ENCODE data around the gene ATP13A3.

ATP13A3 gene

DNA sequence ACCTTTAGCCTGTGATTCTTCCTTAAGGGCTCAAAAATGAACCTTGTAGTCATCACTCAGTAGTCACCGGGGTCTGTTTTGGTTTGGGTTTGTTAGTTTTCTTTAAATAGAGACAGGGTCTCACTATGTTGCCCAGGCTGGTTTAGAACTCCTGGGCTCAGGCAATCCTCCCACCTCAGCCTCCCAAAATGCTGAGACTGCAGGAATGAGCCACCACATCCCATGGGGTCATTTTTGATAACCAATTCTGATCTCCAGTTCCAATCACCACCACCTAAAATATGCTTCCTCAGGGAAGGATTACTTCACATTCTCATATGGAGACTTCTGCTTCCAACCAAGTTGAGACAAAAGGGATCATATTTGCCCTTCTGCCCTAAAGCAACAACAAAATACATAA, 22.1 kb downstream of the ATP13A3 start:
- Histone ChIP-seq H3K18ac (ENCODE audit: low read length) (no peak overlapping the region), H2BK15ac (ENCODE audit: low read length) (no peak overlapping the region), H3K4me3 (ENCODE audit: low read length in 2 of 2) (no peak overlapping the region), H3K27ac (replicated peaks; ENCODE audit: low read length) (no peak overlapping the region), H4K91ac (ENCODE audit: low read depth, low read length, poor library complexity) (no peak overlapping the region), H3K27me3 (ENCODE audit: control insufficient read depth in 3 of 3, insufficient read depth in 3 of 3, low read depth in 1 of 3, low read length in 3 of 3) (no peaks in the 10 kb centered on the region), H3K79me1 (ENCODE audit: low read depth, low read length) (peaks cover 2% of the 10 kb centered on the region), H3K23ac (ENCODE audit: low read depth, low read length, poor library complexity) (no peak overlapping the region), H3K9me3 (replicated peaks in 1 of 2; ENCODE audit: control insufficient read depth in 2 of 2, insufficient read depth in 1 of 2, low read depth in 1 of 2, low read length in 2 of 2) (peaks cover 0 to 10% of the 10 kb centered on the region in 2 donors), H2BK12ac (ENCODE audit: low read length) (no peak overlapping the region), H3K14ac (ENCODE audit: low read length) (no peak overlapping the region), H4K8ac (ENCODE audit: low read depth, low read length) (no peak overlapping the region), H2BK120ac (ENCODE audit: low read depth, low read length) (no peak overlapping the region), H3K36me3 (replicated peaks in 1 of 2; ENCODE audit: control insufficient read depth in 2 of 2, insufficient read depth in 2 of 2, low read length in 2 of 2) (peaks cover 3 to 21% of the 10 kb centered on the region in 2 donors), H3K4me1 (ENCODE audit: control insufficient read depth in 2 of 2, insufficient read depth in 1 of 2, low read depth in 1 of 2, low read length in 2 of 2) (peaks cover 0 to 3% of the 10 kb centered on the region in 2 donors), H2AFZ (ENCODE audit: low read length) (no peak overlapping the region), H2BK5ac (ENCODE audit: low read length) (no peak overlapping the region), H3K9ac (ENCODE audit: low read depth, low read length, poor library complexity) (no peak overlapping the region), H3K4ac (ENCODE audit: low read length) (no peak overlapping the region), H2AK5ac (ENCODE audit: low read depth, low read length) (no peak overlapping the region), H3K4me2 (ENCODE audit: insufficient read depth, low read length, poor library complexity, severe bottlenecking) (no peak overlapping the region)
- WGBS, 2 donors (ENCODE audit: extremely low coverage in 2 of 2, insufficient read length in 2 of 2, insufficient replicate concordance in 1 of 2) = no CpG with 5 or more reads among the region's 1 CpG
- no peak for DNase-seq (ENCODE audit: low spot score)

DNA sequence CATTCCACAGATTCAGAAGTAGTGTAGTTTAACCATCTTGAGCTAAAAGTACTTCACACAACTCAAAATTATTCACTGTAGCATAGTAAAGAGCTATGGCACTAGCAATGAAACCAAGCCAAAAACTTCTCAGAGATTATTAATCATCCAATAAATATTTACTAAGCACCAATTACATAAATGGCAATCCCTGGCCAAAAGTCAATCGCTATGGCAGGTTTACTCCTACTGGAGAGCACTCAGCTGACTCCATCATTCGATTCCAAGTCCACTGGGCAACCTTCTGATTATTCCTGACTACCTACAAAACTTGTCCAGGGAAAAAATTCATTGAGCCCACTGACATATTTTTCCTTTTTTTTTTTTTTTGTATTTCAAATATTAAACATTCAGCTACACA, 23.9 kb downstream of the ATP13A3 start:
- no peak overlapping the region for H3K23ac ChIP-seq (ENCODE audit: low read depth, low read length, poor library complexity)
- no peak overlapping the region for H3K9ac ChIP-seq (ENCODE audit: low read depth, low read length, poor library complexity)
- DNase-seq (ENCODE audit: low spot score) = no peak
- no peak overlapping the region for H3K4me3 ChIP-seq (ENCODE audit: low read length in 2 of 2)
- peaks cover 3 to 38% of the 10 kb centered on the region in 2 donors for H3K36me3 ChIP-seq (replicated peaks in 1 of 2; ENCODE audit: control insufficient read depth in 2 of 2, insufficient read depth in 2 of 2, low read length in 2 of 2)
- H3K79me1 ChIP-seq (ENCODE audit: low read depth, low read length) = peaks cover 2% of the 10 kb centered on the region
- H3K4ac ChIP-seq (ENCODE audit: low read length) = no peak overlapping the region
- peaks cover 0 to 10% of the 10 kb centered on the region in 2 donors for H3K9me3 ChIP-seq (replicated peaks in 1 of 2; ENCODE audit: control insufficient read depth in 2 of 2, insufficient read depth in 1 of 2, low read depth in 1 of 2, low read length in 2 of 2)
- no peak overlapping the region for H2BK120ac ChIP-seq (ENCODE audit: low read depth, low read length)
- no peak overlapping the region for H4K91ac ChIP-seq (ENCODE audit: low read depth, low read length, poor library complexity)
- H3K27ac ChIP-seq (replicated peaks; ENCODE audit: low read length) = no peak overlapping the region
- no CpG with 5 or more reads among the region's 2 CpGs for WGBS, 2 donors (ENCODE audit: extremely low coverage in 2 of 2, insufficient read length in 2 of 2, insufficient replicate concordance in 1 of 2)
- no peak overlapping the region for H2AFZ ChIP-seq (ENCODE audit: low read length)
- no peak overlapping the region for H3K4me2 ChIP-seq (ENCODE audit: insufficient read depth, low read length, poor library complexity, severe bottlenecking)
- H2BK5ac ChIP-seq (ENCODE audit: low read length) = no peak overlapping the region
- H4K8ac ChIP-seq (ENCODE audit: low read depth, low read length) = no peak overlapping the region
- no peak overlapping the region for H2BK15ac ChIP-seq (ENCODE audit: low read length)
- H3K27me3 ChIP-seq (ENCODE audit: control insufficient read depth in 3 of 3, insufficient read depth in 3 of 3, low read depth in 1 of 3, low read length in 3 of 3) = no peaks in the 10 kb centered on the region
- peaks cover 0 to under 1% of the 10 kb centered on the region in 2 donors for H3K4me1 ChIP-seq (ENCODE audit: control insufficient read depth in 2 of 2, insufficient read depth in 1 of 2, low read depth in 1 of 2, low read length in 2 of 2)
- H3K18ac ChIP-seq (ENCODE audit: low read length) = no peak overlapping the region
- no peak overlapping the region for H3K14ac ChIP-seq (ENCODE audit: low read length)
- H2BK12ac ChIP-seq (ENCODE audit: low read length) = no peak overlapping the region
- no peak overlapping the region for H2AK5ac ChIP-seq (ENCODE audit: low read depth, low read length)

GRCh38 chr3:194460566-194460965, 26.2 kb downstream of the ATP13A3 start:
- Histone ChIP-seq H3K27ac (replicated peaks; ENCODE audit: low read length) (no peak overlapping the region), H3K36me3 (replicated peaks in 1 of 2; ENCODE audit: control insufficient read depth in 2 of 2, insufficient read depth in 2 of 2, low read length in 2 of 2) (peaks cover 3 to 59% of the 10 kb centered on the region in 2 donors), H3K4me1 (ENCODE audit: control insufficient read depth in 2 of 2, insufficient read depth in 1 of 2, low read depth in 1 of 2, low read length in 2 of 2) (no peaks in the 10 kb centered on the region), H3K9ac (ENCODE audit: low read depth, low read length, poor library complexity) (no peak overlapping the region), H3K9me3 (replicated peaks in 1 of 2; ENCODE audit: control insufficient read depth in 2 of 2, insufficient read depth in 1 of 2, low read depth in 1 of 2, low read length in 2 of 2) (peaks cover 0 to 10% of the 10 kb centered on the region in 2 donors), H2BK12ac (ENCODE audit: low read length) (no peak overlapping the region), H3K4ac (ENCODE audit: low read length) (no peak overlapping the region), H4K8ac (ENCODE audit: low read depth, low read length) (no peak overlapping the region), H2AFZ (ENCODE audit: low read length) (no peak overlapping the region), H3K18ac (ENCODE audit: low read length) (no peak overlapping the region), H3K4me2 (ENCODE audit: insufficient read depth, low read length, poor library complexity, severe bottlenecking) (no peak overlapping the region), H3K23ac (ENCODE audit: low read depth, low read length, poor library complexity) (no peak overlapping the region), H3K27me3 (ENCODE audit: control insufficient read depth in 3 of 3, insufficient read depth in 3 of 3, low read depth in 1 of 3, low read length in 3 of 3) (no peaks in the 10 kb centered on the region), H3K79me1 (ENCODE audit: low read depth, low read length) (peaks cover 2% of the 10 kb centered on the region), H3K14ac (ENCODE audit: low read length) (no peak overlapping the region), H2AK5ac (ENCODE audit: low read depth, low read length) (no peak overlapping the region), H3K4me3 (ENCODE audit: low read length in 2 of 2) (no peak overlapping the region), H2BK5ac (ENCODE audit: low read length) (no peak overlapping the region), H2BK15ac (ENCODE audit: low read length) (no peak overlapping the region), H2BK120ac (ENCODE audit: low read depth, low read length) (no peak overlapping the region), H4K91ac (ENCODE audit: low read depth, low read length, poor library complexity) (no peak overlapping the region)
- WGBS, 2 donors (ENCODE audit: extremely low coverage in 2 of 2, insufficient read length in 2 of 2, insufficient replicate concordance in 1 of 2) = no CpG with 5 or more reads among the region's 5 CpGs
- DNase-seq (ENCODE audit: low spot score) = no peak

DNA sequence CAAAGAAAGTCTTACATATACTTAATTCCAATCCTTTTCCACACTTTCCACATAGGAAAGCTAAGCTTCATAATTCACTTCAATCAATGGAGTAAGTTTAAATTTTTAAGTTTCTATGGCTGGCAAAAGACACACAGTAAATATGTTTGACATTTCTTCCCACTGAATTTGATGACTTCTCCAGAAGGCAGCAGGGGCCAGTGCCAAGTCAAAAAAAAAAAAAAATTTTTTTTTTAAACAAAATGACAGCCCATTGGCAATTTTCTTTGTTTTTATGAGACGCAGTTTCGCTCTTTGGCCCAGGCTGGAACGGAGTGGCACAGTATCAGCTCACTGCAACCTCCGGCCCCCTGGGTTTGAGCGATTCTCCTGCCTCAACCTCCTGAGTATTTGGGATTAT, 28.7 kb downstream of the ATP13A3 start:
- Histone ChIP-seq H3K27me3 (ENCODE audit: control insufficient read depth in 3 of 3, insufficient read depth in 3 of 3, low read depth in 1 of 3, low read length in 3 of 3) (no peaks in the 10 kb centered on the region), H4K91ac (ENCODE audit: low read depth, low read length, poor library complexity) (no peak overlapping the region), H2BK15ac (ENCODE audit: low read length) (no peak overlapping the region), H3K18ac (ENCODE audit: low read length) (no peak overlapping the region), H3K27ac (replicated peaks; ENCODE audit: low read length) (no peak overlapping the region), H3K36me3 (replicated peaks in 1 of 2; ENCODE audit: control insufficient read depth in 2 of 2, insufficient read depth in 2 of 2, low read length in 2 of 2) (peaks cover 5 to 81% of the 10 kb centered on the region in 2 donors), H3K79me1 (ENCODE audit: low read depth, low read length) (no peaks in the 10 kb centered on the region), H3K23ac (ENCODE audit: low read depth, low read length, poor library complexity) (no peak overlapping the region), H2AFZ (ENCODE audit: low read length) (no peak overlapping the region), H3K4me1 (ENCODE audit: control insufficient read depth in 2 of 2, insufficient read depth in 1 of 2, low read depth in 1 of 2, low read length in 2 of 2) (no peaks in the 10 kb centered on the region), H3K4ac (ENCODE audit: low read length) (no peak overlapping the region), H2BK5ac (ENCODE audit: low read length) (no peak overlapping the region), H3K4me3 (ENCODE audit: low read length in 2 of 2) (no peak overlapping the region), H3K9me3 (replicated peaks in 1 of 2; ENCODE audit: control insufficient read depth in 2 of 2, insufficient read depth in 1 of 2, low read depth in 1 of 2, low read length in 2 of 2) (peaks cover 0 to 10% of the 10 kb centered on the region in 2 donors), H2BK120ac (ENCODE audit: low read depth, low read length) (no peak overlapping the region), H4K8ac (ENCODE audit: low read depth, low read length) (no peak overlapping the region), H3K4me2 (ENCODE audit: insufficient read depth, low read length, poor library complexity, severe bottlenecking) (no peak overlapping the region), H2BK12ac (ENCODE audit: low read length) (no peak overlapping the region), H3K9ac (ENCODE audit: low read depth, low read length, poor library complexity) (no peak overlapping the region), H3K14ac (ENCODE audit: low read length) (no peak overlapping the region), H2AK5ac (ENCODE audit: low read depth, low read length) (no peak overlapping the region)
- no peak for DNase-seq (ENCODE audit: low spot score)
- no CpG with 5 or more reads among the region's 5 CpGs for WGBS, 2 donors (ENCODE audit: extremely low coverage in 2 of 2, insufficient read length in 2 of 2, insufficient replicate concordance in 1 of 2)

Measured in neuronal stem cell (in vitro differentiated cells).